Measurements from ENCODE around the gene JAGN1.
A peak's percentile ranks its signal among the peaks of the same experiment; 100 is the strongest.
"Not testable (repeated sequence)": the region's sequence is repeated elsewhere in the genome, so short reads cannot be mapped to it uniquely, and the experiment has no call there.

Gene JAGN1

DNA sequence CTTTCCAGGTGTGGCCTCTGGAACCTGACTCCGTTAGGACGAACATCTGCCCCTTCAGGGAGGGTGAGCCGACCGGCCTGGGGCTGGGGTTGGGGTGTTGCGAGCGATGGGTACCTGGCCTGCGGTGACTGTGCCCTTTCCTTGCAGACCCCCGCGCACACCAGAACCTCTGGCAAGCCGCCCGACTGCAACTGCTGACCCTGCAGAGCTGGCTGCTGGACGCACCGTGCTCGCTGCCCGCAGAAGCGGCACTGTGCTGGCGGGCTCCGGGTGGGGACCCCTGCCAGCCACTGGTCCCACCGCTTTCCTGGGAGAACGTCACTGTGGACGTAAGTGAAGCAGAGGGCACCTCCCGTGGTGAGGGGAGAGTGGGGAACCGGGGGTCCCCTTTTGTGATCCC lies 37.7 kb downstream of the JAGN1 start:
- DNase-seq, result no peak

DNA sequence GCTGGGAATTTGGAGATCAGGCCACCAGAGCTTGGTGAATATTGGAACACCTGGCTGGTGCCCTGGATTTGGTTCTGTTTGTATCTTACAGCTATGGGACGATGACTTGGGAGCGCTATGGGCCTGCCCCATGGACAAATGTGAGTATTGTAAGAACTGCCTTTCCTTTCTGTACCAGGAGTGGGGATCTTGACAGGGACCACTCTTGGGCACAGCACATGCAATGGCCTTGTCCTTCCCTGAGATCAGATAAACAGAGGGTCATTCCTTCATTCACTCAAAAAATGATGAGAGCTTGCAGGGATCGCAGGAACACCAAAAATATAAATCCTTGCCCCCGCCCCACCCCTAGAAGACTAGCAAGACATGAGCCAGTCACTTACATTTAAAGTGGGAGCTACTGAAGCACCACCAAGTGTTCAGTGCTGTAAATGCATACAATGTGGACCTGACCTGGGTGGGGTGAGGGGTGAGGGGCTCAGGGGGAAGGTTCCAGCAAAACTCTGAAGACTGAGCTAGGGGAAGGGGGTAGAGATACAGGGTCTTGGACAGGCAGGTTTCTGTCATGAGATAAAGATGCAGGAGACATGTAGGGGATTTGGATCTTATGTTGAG lies 40.5 kb downstream of the JAGN1 start:
- no peak for DNase-seq

DNA sequence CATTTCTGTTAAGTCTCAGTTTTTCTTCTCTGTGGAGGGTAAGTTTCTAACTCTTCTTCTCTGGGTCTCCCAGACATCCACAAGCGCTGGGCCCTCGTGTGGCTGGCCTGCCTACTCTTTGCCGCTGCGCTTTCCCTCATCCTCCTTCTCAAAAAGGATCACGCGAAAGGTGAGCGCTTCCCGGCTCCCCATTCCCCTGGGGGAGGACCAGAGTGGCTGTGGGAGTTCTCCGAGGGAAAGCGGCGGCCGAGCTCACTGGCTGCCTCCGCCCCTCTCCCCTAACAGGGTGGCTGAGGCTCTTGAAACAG lies 42.1 kb downstream of the JAGN1 start:
- no peak for DNase-seq

- peak; percentile 53 for DNase-seq
Measured at GRCh38 chr3:9932843-9933560, 42.6 kb downstream of the JAGN1 start.

DNA sequence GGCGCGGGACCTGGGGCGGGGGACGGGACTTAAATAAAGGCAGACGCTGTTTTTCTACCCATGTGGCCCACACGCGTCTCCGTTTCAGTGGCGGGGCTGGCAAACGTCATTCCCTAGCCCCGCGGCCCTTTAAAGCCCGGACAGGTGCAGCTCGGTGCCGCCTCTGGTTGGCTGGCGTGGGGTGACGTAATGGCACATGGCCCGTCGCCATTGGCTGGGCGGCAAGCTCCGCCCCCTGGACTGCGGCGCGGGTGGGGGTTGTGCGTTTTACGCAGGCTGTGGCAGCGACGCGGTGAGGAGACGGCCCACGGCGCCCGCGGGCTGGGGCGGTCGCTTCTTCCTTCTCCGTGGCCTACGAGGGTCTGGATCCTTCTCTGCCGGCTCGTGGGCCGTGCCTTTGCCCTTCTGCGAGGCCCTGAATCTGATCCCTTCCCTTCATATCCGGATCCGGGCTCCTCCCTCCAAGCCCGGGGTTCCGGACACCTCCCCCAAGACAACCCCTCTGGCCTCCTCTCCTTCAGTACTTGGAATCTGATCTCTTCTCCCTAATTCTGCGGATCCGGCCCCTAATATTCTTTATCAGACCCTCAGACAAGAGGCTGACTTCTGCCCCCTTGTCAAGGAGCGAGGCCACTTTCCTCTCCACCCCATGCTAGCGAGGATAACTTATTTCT lies 43.3 kb downstream of the JAGN1 start, which contains the start of gene CRELD1:
CRELD1 (plus strand) TSS at position 274 of the 674 bp plus-strand sequence. CDS start 605 bp downstream, outside the sequence.
- peak; percentile 83 for DNase-seq

DNA sequence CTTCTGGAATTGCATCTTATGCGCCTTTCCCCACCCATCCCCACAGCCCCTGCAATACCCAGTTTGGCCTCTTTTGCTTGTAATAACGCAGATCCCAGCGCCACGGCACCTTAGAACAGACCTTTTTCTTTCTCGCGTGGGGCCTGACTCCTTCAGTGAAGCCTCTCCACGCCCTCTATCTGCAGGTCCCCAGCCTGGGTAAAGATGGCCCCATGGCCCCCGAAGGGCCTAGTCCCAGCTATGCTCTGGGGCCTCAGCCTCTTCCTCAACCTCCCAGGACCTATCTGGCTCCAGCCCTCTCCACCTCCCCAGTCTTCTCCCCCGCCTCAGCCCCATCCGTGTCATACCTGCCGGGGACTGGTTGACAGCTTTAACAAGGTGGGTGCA lies 43.8 kb downstream of the JAGN1 start:
- DNase-seq, result no peak

GRCh38 chr3:9934993-9935392 lies 44.6 kb downstream of the JAGN1 start:
- no peak for DNase-seq

DNA sequence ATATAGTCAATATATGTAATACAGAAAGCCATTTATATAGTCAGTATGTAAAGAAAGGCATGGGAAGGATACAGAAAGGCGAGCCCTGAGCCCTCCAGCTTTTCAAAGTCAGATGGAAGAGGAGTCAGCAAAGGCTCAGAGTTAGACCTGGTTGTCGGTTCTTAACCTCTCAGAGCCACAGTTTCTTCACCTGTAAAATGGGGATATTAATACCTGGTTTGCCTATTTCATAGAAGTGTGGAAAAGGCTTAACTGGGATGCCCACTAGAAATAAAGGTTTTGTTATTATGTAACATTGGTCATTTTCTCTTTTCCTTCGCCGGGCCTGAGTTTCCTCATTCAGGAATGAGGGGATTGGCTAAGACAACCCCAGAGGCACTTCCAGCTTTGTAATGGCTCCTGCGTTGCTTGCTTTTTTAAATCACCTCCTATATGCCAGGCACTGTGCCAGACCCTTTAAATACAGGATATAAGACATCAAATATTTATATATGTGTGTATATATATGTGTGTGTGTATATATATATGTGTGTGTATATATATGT lies 45.6 kb downstream of the JAGN1 start:
- DNase-seq, result no peak

DNA sequence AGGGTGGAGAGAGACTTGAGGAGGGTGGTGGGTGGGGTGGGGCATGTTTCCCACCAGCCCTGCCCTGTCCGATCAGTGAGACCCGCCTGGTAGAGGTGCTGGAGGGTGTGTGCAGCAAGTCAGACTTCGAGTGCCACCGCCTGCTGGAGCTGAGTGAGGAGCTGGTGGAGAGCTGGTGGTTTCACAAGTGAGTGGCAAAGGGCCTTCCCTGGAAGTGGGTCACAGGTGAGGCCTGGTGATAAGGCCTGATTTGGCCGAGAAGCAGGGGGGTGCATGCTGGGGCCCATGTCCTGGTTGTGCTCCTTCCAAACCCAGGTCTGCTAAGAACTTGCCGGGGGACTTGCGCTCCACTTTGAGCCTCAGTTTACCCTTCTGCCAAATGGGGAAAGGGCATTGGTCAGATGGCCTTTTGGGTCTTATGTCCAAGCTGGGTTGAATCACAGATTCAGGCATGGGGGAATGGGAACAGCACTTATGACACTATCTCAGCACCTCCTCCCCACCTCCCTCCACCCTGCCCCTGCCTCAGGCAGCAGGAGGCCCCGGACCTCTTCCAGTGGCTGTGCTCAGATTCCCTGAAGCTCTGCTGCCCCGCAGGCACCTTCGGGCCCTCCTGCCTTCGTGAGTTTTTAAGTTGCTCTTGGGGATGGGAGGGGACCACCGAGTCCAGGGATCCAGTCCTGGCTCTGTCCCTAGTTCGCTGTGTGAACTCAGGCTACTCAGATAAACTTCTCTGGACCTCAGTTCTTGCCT lies 47.3 kb downstream of the JAGN1 start:
- DNase-seq, result no peak

DNA sequence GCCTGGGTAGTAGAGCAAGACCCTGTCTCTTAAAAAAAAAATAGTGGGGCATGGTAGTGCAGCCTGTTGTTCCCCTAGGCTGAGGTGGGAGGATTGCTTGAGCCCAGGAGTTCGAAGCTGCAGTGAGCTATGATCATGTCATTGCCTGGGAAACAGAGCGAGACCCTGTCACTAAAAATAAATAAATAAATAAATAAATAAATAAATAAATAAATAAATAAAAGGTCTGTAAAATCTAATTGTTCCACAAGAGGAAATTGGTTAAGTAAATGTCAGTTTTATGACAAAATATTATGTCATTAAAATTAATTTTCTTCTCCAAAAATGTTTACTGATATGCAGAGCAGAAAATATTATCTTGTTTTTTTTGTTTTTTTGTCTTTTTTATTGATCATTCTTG lies 48.6 kb downstream of the JAGN1 start:
- DNase-seq, result no peak

DNA sequence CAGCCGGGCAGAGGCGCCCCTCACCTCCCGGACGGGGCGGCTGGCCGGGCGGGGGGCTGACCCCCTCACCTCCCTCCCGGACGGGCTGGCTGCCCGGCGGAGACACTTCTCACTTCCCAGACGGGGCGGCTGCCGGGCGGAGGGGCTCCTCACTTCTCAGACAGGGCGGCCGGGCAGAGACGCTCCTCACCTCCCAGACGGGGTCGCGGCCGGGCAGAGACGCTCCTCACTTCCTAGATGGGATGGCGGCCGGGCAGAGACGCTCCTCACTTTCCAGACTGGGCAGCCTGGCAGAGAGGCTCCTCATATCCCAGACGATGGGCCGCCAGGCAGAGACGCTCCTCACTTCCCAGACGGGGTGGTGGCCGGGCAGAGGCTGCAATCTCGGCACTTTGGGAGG lies 49.5 kb downstream of the JAGN1 start:
- DNase-seq, result not testable (repeated sequence)

DNA sequence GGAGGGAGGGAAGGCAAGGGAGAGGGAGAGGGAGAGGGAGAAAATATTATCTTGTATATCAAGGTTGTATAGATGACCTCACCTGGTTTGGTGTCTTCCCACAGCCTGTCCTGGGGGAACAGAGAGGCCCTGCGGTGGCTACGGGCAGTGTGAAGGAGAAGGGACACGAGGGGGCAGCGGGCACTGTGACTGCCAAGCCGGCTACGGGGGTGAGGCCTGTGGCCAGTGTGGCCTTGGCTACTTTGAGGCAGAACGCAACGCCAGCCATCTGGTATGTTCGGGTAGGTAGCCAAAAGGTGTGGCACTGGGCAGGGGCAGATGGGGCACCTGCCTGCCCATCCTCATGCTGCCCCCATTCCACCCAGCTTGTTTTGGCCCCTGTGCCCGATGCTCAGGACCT lies 50.3 kb downstream of the JAGN1 start:
- DNase-seq, result no peak

DNA sequence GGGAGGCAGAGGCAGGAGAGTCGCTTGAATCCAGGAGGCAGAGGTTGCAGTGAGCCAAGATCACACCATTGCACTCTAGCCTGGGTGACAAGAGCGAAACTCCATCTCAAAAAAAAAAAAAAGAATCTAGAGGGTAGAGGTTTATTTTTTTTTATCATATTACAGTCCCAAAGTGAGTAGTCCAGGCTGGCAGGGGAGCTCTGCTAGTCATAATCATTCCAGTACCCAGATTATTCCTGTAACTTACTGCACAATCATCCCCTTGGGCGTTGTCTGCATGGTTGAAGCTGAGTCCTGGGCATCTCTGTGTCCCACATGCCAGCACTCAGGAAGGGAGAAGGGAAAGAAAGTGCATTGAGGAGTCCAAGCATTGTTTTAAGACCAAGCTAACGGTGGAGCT lies 51.8 kb downstream of the JAGN1 start:
- no peak for DNase-seq

DNA sequence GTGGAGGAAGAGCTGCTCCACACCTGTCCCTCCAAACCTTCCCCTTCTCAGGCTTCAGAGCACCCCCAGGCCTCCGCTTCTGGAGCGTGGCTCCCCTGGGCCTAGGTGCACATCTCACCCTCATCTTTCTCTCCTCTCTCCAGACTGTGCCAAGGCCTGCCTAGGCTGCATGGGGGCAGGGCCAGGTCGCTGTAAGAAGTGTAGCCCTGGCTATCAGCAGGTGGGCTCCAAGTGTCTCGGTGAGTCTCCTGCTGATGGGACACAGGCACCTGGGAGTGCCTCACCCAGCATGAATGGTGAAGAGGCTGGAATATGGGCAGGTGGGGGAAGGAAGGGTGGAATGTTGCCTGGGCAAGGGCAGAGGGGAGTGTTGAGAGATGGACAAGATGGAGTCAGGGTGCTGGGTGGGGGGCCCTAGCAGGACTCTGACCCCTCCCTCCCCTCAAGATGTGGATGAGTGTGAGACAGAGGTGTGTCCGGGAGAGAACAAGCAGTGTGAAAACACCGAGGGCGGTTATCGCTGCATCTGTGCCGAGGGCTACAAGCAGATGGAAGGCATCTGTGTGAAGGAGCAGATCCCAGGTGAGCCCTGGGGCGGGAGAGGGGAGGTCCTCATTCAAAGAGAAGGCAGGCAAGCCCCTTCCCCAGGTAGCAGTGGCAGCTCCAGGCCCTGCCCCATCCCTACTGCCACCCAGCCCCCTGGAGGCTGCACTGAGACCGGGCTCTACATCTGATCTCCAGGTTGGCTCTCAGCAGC lies 52.7 kb downstream of the JAGN1 start:
- no peak for DNase-seq

Measured in NCI-H1436 (cell line).